Cardiac fibroblast (primary cell): Measurements from ENCODE around the gene SLC22A12.

Experiments used
- DNase-seq, 2 donors: peaks; one replicate each; pipeline versions ENCODE4 v3.0.0 to v3.0.0-alpha.2; 2010; ENCODE audit warnings: low read depth in 2 of 2
- H3K4me3 ChIP-seq, 2 donors: replicated peaks in 1 of 2; 1 replicate in 1 of 2; 2 replicates in 1 of 2; pipeline ENCODE4 v1.5.1; 2011; ENCODE audit warnings: low read depth in 2 of 2, low read length in 2 of 2, mild to moderate bottlenecking in 2 of 2, moderate library complexity in 1 of 2
- CTCF ChIP-seq: IDR thresholded peaks from one replicate; pipeline ENCODE4 v1.5.1; 2011; ENCODE audit warnings: low read depth, mild to moderate bottlenecking, low read length, inconsistent platforms

The SLC22A12 gene

GRCh38 chr11:64563966-64564365 is 27.1 kb upstream of the SLC22A12 start:
- TF ChIP-seq CTCF = no peak
- H3K4me3 ChIP-seq = no peak overlapping the region
- DNase-seq = no peak

- no peak overlapping the region for H3K4me3 ChIP-seq
- no peak for TF ChIP-seq CTCF
- no peak for DNase-seq
Measured at GRCh38 chr11:64564419-64564818, 26.6 kb upstream of the SLC22A12 start.

- TF ChIP-seq CTCF = no peak
- DNase-seq = no peak
- H3K4me3 ChIP-seq = no peak overlapping the region
Measured at GRCh38 chr11:64564947-64565889, 25.8 kb upstream of the SLC22A12 start.

GRCh38 chr11:64566042-64566914 is 24.7 kb upstream of the SLC22A12 start:
- H3K4me3 ChIP-seq = no peak overlapping the region
- TF ChIP-seq CTCF = no peak
- DNase-seq = peak; percentile 77 to 83

- TF ChIP-seq CTCF = no peak
- no peak overlapping the region for H3K4me3 ChIP-seq
- DNase-seq = no peak
Measured at GRCh38 chr11:64566915-64567891, 23.8 kb upstream of the SLC22A12 start.

- no peak overlapping the region for H3K4me3 ChIP-seq
- DNase-seq = no peak
- no peak for TF ChIP-seq CTCF
Measured at GRCh38 chr11:64568041-64568571, 22.9 kb upstream of the SLC22A12 start.
